ENCODE results near the gene CTNND2.

DNA sequence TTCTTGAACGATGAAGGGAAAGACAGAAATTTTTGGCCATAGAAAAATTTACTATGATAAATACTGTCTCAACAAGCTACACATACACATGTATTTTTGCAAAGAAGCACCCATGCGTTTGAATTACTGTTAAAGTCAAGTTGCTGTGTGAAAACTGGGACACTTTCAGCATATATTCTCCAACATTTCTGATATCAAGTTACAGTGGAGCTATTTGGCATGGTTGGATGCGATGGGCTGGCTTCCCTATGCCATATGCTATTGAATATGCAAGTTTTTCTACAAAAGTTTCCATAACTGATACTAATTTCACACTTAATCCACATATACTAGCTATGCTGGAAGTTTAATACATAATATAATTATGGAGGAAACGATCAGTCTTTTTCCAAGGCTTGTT is 381.4 kb downstream of the CTNND2 start:
- TF ChIP-seq, protein P1, sequence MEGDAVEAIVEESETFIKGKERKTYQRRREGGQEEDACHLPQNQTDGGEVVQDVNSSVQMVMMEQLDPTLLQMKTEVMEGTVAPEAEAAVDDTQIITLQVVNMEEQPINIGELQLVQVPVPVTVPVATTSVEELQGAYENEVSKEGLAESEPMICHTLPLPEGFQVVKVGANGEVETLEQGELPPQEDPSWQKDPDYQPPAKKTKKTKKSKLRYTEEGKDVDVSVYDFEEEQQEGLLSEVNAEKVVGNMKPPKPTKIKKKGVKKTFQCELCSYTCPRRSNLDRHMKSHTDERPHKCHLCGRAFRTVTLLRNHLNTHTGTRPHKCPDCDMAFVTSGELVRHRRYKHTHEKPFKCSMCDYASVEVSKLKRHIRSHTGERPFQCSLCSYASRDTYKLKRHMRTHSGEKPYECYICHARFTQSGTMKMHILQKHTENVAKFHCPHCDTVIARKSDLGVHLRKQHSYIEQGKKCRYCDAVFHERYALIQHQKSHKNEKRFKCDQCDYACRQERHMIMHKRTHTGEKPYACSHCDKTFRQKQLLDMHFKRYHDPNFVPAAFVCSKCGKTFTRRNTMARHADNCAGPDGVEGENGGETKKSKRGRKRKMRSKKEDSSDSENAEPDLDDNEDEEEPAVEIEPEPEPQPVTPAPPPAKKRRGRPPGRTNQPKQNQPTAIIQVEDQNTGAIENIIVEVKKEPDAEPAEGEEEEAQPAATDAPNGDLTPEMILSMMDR (IDR thresholded peaks at IDR 0.05): no peak
- TF ChIP-seq RCOR1 (IDR thresholded peaks at IDR 0.05; ENCODE audit: low read length) (no peak), MXI1 (IDR thresholded peaks at IDR 0.05; ENCODE audit: low read depth, low read length) (no peak), EP300 (IDR thresholded peaks at IDR 0.05; ENCODE audit: borderline replicate concordance in 1 of 2, low read depth in 1 of 2, low read length in 1 of 2) (no peak), USF1 (IDR thresholded peaks at IDR 0.05; ENCODE audit: borderline replicate concordance, low read depth) (no peak), YY1 (IDR thresholded peaks at IDR 0.05; ENCODE audit: low read depth) (no peak), CHD2 (IDR thresholded peaks at IDR 0.05; ENCODE audit: low read length, partially characterized antibody) (no peak), TAF1 (IDR thresholded peaks at IDR 0.05; ENCODE audit: borderline replicate concordance, low read depth, low read length) (no peak), RXRA (IDR thresholded peaks at IDR 0.05; ENCODE audit: borderline replicate concordance, low read depth) (no peak)

All from SK-N-SH (cell line).